ENCODE measurements around the gene SCGB2B2. TPM values are rescaled to one million over a fixed set of nuclear protein-coding genes. Genes with fewer than 3 reads are reported as not detected.

The SCGB2B2 gene
- total RNA-seq, 2 donors from 2014 or later = 0.75 TPM; not detected in 1

DNA sequence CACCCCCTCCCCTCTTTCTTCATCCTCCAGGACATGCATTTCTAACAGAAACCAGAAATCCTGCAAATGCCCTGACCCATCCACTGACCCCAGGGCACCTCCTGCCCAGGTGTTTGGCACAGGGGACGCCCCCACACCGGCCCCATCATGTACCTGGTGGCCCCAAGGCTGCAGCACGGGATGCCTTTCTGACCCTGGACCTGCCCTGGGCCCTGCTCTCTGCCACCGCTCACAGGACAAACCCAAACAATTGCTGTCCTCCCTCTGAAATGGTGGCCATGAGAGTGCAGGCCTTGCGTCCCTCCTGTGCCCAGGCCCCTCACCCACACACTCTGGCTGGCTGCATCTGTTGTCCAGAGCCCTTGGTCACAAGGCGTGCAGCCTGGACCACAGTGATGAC is 12.1 kb downstream of the SCGB2B2 start:
- no peaks in the 10 kb centered on the region for H3K36me3 ChIP-seq (ENCODE audit: control insufficient read depth, insufficient read depth, low read length)
- no peaks in the 10 kb centered on the region for H3K4me1 Mint-ChIP-seq
- no peaks in the 10 kb centered on the region for H3K36me3 Mint-ChIP-seq (ENCODE audit: low read depth)

DNA sequence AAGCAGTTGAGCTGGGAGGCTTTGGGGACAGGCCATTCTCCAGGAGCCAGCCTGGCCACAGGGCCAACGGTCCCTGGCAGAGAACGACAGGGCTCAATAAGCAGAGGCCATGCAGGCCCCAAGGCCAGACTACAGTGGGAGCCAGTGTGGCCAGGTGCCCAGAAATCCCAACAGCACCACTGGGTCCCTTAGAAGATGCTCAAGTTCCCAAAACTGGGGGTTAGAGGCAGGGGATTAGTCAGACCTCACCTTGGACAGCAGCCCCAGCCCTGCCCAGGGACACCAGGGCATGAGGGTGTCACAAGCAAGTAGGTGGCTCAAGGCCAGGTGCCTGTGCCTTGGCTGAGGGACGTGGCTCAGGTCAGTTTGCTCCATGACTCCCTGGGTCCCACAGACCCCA is 12.8 kb downstream of the SCGB2B2 start:
- H3K27me3 Mint-ChIP-seq (ENCODE audit: insufficient read depth) = peaks cover 10% of the 10 kb centered on the region
- peaks cover 7% of the 10 kb centered on the region for H3K9me3 Mint-ChIP-seq
- TF ChIP-seq, protein P1, sequence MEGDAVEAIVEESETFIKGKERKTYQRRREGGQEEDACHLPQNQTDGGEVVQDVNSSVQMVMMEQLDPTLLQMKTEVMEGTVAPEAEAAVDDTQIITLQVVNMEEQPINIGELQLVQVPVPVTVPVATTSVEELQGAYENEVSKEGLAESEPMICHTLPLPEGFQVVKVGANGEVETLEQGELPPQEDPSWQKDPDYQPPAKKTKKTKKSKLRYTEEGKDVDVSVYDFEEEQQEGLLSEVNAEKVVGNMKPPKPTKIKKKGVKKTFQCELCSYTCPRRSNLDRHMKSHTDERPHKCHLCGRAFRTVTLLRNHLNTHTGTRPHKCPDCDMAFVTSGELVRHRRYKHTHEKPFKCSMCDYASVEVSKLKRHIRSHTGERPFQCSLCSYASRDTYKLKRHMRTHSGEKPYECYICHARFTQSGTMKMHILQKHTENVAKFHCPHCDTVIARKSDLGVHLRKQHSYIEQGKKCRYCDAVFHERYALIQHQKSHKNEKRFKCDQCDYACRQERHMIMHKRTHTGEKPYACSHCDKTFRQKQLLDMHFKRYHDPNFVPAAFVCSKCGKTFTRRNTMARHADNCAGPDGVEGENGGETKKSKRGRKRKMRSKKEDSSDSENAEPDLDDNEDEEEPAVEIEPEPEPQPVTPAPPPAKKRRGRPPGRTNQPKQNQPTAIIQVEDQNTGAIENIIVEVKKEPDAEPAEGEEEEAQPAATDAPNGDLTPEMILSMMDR (conservative IDR thresholded peaks at IDR 0.05) = no peak
- Histone ChIP-seq H3K4me3 (ENCODE audit: low read length) (no peak overlapping the region), H3K27ac (ENCODE audit: low read depth, low read length) (no peak overlapping the region), H3K27me3 (ENCODE audit: control insufficient read depth, insufficient read depth, low read length, poor library complexity, severe bottlenecking) (no peaks in the 10 kb centered on the region), H3K9me3 (ENCODE audit: control insufficient read depth, low read length) (no peaks in the 10 kb centered on the region), H3K36me3 (ENCODE audit: control insufficient read depth, insufficient read depth, low read length) (no peaks in the 10 kb centered on the region), H3K4me1 (ENCODE audit: control insufficient read depth, insufficient read depth, low read length) (no peaks in the 10 kb centered on the region), H3K9ac (ENCODE audit: extremely low read depth, low read length, poor library complexity, severe bottlenecking) (no peak overlapping the region)
- H3K36me3 Mint-ChIP-seq (ENCODE audit: low read depth) = no peaks in the 10 kb centered on the region
- no peak overlapping the region for H3K27ac Mint-ChIP-seq
- WGBS, 2 experiments (ENCODE audit: insufficient coverage in 1 of 2, insufficient read length in 1 of 2) = 86 to 91% methylated on average over 2 to 3 of the region's 3 CpGs
- no peaks in the 10 kb centered on the region for H3K4me1 Mint-ChIP-seq
- no peak overlapping the region for H3K4me3 Mint-ChIP-seq
- DNase-seq = no peak

More for the DNA sequence above, 12.1 kb downstream of the SCGB2B2 start:
- DNase-seq = no peak
- no peak overlapping the region for H3K9ac ChIP-seq (ENCODE audit: extremely low read depth, low read length, poor library complexity, severe bottlenecking)
- no peaks in the 10 kb centered on the region for H3K27me3 ChIP-seq (ENCODE audit: control insufficient read depth, insufficient read depth, low read length, poor library complexity, severe bottlenecking)
- H3K4me1 ChIP-seq (ENCODE audit: control insufficient read depth, insufficient read depth, low read length) = no peaks in the 10 kb centered on the region
- Mint-ChIP-seq H3K27me3 (ENCODE audit: insufficient read depth) (peaks cover 4% of the 10 kb centered on the region), H3K9me3 (peaks cover 7% of the 10 kb centered on the region), H3K4me3 (no peak overlapping the region), H3K27ac (no peak overlapping the region)
- H3K9me3 ChIP-seq (ENCODE audit: control insufficient read depth, low read length) = no peaks in the 10 kb centered on the region
- 71 to 100% methylated on average over 3 to 6 of the region's 6 CpGs for WGBS, 2 experiments (ENCODE audit: insufficient coverage in 1 of 2, insufficient read length in 1 of 2)
- H3K4me3 ChIP-seq (ENCODE audit: low read length) = no peak overlapping the region
- TF ChIP-seq, protein P1 (conservative IDR thresholded peaks at IDR 0.05) = no peak
- H3K27ac ChIP-seq (ENCODE audit: low read depth, low read length) = no peak overlapping the region

DNA sequence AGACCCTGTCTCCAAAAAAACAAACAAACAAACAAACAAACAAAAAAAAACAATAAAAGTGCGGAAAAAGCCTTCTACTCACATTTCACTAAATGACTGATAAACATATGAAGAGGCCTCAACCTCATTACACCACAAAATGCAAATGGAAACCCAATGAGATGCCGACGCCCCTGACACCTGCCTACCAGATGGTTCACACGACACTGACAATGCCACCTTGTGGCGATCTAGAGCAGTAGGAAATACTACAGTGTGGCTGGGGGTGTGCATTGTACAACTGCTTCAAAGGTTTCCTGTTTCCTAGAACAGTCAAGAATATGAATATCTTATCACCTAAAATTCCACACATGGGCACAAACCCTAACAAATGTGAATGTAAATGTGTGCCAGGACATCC is 14.0 kb downstream of the SCGB2B2 start:
- H3K27me3 Mint-ChIP-seq (ENCODE audit: insufficient read depth) = peaks cover 22% of the 10 kb centered on the region
- no peak overlapping the region for H3K9ac ChIP-seq (ENCODE audit: extremely low read depth, low read length, poor library complexity, severe bottlenecking)
- TF ChIP-seq, protein P1 (conservative IDR thresholded peaks at IDR 0.05) = peak; percentile 75
- no peak overlapping the region for H3K4me3 Mint-ChIP-seq
- H3K4me1 ChIP-seq (ENCODE audit: control insufficient read depth, insufficient read depth, low read length) = no peaks in the 10 kb centered on the region
- H3K4me3 ChIP-seq (ENCODE audit: low read length) = no peak overlapping the region
- H3K27me3 ChIP-seq (ENCODE audit: control insufficient read depth, insufficient read depth, low read length, poor library complexity, severe bottlenecking) = no peaks in the 10 kb centered on the region
- no peaks in the 10 kb centered on the region for H3K36me3 Mint-ChIP-seq (ENCODE audit: low read depth)
- H3K27ac ChIP-seq (ENCODE audit: low read depth, low read length) = no peak overlapping the region
- H3K4me1 Mint-ChIP-seq = no peaks in the 10 kb centered on the region
- H3K27ac Mint-ChIP-seq = no peak overlapping the region
- H3K9me3 Mint-ChIP-seq = peaks cover 7% of the 10 kb centered on the region
- H3K9me3 ChIP-seq (ENCODE audit: control insufficient read depth, low read length) = no peaks in the 10 kb centered on the region
- WGBS, 2 experiments (ENCODE audit: insufficient coverage in 1 of 2, insufficient read length in 1 of 2) = 40 to 43% methylated on average over 1 to 5 of the region's 5 CpGs
- DNase-seq = peak; percentile 74
- no peaks in the 10 kb centered on the region for H3K36me3 ChIP-seq (ENCODE audit: control insufficient read depth, insufficient read depth, low read length)
